Activated gamma-delta T cell treated with anti-CD3 and anti-CD28 coated beads, Interleukin-2, amount 50 U/mL, for 16 hours (primary cell): ENCODE data around the gene PARP9.
"Not testable (repeated sequence)": the region's sequence is repeated elsewhere in the genome, so short reads cannot be mapped to it uniquely, and the experiment has no call there.

Source experiments
- DNase-seq: peaks from one replicate; pipeline ENCODE4 v3.0.0-alpha.2; 2020; ENCODE audit warnings: low read depth

Gene PARP9

DNA sequence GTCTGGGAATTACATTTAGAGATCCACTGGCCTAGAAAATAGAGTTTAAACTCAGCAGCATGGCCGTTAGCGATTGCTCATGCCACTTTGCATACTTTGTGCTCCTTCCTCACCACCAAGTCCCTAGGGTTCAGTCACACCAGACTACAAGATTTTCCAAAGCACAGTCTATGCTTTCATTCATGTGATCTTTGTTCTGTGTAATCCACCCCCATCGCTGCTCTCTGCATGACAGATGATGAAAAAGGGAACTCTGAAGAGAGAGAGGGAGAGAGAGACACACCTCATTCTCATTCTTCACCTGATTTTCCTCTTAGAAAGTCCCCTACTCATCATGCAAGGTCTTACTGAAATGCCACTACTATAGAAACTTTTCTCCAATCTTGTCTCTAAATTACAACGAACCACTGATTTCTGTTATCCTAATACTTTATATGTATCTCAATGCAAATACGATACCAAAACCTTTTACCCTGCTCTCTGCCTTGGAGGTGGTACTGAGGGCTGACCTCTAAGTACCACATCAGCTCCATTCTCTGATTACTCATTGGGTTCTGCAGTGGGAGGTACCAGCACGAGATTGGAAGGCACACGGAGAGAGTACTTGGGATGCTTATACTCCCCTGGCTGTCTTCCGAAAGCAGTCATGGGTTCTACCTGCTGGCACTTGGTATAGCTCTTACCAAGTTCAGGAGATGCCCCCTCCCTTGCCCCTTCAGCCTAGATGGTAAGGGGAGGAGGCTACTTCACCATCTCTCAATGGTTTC, 12.3 kb upstream of the PARP9 start:
- no peak for DNase-seq

DNA sequence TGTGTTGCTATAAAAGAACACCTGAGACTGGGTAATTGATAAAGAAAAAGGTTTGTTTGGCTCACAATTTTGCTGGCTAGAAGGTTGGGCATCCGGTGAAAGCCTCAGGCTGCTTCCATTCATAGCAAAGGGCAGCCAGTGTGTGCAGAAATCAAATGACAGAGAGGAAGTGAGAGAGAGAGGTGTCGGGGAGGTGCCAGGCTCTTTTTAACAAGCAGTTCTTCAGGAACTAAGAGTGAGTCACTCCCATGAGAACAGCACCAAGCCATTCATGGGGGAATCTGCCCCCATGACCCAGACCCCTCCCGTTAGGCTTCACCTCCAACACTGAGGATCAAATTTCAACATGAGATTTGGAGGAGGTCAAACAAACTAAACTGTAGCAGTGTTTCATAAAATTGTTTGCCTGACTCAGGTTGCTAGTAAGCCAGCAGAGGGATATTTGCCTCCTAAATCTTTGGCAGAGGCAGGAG, 8.9 kb upstream of the PARP9 start:
- no peak for DNase-seq

DNA sequence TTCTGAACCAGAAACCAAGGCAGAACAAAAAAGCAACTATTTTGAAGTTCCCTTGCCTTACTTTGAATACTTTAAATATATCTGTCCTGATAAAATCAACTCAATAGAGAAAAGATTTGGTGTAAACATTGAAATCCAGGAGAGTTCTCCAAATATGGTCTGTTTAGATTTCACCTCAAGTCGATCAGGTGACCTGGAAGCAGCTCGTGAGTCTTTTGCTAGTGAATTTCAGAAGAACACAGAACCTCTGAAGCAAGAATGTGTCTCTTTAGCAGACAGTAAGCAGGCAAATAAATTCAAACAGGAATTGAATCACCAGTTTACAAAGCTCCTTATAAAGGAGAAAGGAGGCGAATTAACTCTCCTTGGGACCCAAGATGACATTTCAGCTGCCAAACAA, 4.7 kb upstream of the PARP9 start:
- DNase-seq: no peak

DNA sequence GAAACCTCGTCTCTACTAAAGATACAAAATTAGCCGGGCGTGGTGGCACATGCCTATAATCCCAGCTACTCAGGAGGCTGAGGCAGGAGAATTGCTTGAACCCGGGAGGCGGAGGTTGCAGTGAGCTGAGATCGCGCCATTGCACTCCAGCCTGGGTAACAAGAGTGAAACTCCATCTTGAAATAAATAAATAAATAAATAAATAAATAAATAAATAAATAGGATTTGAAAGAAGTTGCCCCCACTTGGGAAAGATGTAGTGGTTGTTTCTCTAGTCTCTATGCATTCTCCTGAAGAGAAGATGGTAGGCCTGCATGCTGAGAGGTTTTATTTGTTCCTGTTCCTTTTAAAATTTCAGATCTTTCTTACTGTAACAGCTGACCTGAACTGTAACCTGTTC, 4.0 kb upstream of the PARP9 start:
- DNase-seq: not testable (repeated sequence)

DNA sequence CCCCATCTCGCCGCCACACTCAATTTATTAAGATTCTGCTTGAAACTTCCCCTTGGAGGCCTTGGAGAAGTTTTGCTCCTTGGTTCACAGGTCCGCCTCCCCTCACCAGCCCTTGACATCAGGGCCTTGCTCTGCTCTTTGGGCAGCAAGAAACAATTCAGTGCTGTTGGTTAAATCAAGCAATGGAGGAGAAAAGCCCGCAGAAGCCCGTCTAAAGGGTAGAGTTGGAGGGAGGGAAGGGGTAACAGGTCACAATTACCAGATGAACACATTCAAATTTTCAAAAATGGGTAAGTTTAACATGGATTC, 429 bp downstream of the PARP9 start:
- DNase-seq: no peak

DNA sequence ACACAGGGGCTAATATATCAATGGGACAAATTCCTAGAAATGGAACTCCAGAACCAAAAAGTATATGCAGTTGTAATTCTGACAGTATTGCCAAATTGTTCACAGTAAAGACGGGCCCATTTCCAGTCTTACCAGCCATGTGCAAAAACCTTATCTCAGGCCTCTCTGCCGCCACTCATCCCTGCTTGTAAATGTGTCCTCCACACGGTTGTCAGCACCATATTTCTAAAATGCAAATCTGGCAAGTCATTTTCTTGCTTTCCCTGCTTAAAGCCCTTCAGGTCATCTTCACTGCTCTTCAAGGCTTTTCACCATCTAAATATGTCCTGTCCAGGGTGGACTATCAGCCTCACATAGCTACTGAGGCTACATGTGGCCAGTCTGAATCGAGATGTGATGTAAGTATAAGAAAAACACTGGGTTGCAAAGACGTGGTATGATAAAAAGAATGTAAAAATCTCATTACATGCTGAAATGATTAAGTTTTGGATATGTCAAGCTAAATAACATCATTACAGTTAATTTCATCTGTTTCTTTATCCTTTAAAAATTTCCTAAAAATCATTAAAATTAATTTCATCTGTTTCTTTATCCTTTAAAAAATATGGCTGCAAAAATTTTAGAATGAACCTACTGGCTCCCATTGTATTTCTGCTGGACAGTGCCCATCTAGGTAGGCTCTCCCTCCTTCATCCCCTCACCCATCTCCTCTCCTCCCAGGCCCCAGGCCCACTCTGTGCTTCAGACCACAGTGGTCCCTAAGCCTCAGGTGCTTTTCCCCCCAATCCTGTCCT, 980 bp downstream of the PARP9 start:
- no peak for DNase-seq

DNA sequence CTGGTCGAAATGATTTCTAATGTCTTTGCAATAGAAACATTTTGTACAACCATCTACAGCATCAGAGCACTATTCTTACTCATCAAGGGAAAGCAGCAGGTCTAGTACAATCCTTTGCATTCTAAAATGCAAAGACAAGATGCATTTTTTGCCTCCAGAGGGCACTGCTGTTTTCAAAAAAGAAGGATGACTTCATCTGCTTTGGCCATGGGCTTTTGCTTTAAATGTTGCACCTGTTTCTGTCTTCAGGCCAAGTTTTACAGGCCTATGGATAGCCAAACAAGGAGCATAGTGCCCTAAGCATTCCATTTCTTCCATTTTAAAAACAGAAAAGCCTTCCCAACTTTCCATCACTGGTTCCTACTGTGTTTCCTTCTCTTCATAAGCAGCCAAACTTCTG, 3.4 kb downstream of the PARP9 start:
- DNase-seq: peak; percentile 48

DNA sequence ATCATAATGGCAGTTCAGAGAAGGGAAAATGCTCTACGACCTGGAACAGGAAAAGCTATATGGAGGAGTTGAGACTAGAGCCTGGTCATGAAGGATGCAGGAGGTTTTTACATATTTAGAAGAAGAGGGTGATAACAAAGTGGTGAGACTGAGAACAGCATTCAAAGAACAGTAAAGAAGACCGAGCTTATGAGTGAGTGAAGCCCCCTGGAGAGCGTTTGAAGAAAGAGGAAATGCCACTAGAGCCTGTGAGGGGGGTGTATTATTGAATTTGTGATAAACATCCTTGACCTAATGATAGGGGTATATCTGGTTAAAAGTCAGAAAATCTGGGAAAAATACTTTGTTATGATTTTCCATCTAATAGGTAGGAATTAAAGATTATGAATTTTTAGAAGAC, 4.2 kb downstream of the PARP9 start:
- DNase-seq: no peak

DNA sequence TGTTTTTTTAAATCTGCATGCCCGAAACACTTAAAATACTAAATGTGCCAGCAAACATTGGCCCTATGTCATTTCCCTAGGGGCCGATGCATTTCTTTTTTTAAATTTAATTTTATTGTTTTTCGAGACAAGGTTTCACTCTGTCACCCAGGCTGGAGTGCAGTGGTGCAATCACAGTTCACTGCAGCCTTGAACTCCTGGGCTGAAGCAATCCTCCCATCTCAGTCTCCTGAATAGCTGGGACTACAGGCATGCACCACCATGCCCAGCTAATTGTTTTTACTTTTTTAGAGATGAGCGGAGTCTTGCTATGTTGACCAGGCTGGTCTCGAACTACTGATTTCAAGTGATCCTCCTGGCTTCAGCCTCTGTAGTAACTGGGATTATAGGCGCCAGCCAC, 5.5 kb downstream of the PARP9 start:
- no peak for DNase-seq

DNA sequence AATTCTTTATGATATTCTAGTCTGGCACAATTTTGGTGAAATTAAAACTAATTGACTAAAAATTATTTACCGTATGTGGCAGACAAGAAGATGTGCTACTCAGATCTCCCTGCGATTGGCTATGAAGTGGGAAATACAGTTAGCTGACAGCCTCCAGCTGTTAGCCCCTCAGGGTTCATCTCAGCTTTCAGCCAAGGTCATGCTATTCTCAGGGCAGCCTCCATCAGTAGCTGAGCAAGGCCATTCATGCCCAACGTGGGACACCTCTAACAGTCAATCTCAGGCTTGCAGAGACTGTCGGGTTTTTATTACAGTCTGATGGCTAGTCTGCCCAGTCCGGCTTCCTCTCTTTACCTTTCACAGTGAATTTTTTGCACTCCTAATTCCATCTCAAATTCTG, 6.7 kb downstream of the PARP9 start:
- no peak for DNase-seq

DNA sequence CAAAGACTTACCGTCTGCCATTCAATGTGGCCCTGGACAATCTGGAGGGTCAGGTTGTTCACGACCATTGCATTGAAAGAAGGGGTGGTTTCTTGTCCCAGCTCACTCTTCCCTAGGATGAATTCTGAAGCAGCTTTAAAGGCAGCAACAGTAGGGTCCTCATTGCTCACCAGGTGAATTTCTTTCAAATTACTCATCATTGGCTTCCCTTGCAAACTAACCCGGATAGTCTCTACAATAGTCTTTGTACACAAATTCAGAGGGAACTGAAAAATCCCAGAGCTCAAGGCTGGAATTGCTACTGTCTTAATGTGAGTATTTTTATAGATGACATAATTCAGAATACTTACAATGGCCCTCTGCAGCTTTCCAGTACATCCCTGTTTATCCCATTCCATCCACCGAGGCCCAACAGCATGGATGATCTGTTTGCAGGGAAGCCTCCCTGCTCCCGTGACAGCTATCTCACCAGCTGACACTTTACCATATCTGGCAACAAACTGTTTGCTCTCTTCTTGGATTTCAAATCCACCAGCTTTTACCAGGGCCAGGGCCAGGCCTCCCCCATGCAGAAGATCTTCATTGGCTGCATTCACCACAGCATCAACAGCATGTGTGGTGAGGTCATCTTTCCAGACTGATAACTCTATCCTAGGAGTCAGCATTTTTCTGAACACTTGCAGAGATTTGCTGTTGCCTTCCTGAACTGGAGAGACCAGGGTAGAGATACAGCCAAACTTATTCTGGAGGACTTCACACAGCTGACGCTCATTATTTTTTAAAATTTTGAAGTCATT, 8.6 kb downstream of the PARP9 start:
- no peak for DNase-seq

DNA sequence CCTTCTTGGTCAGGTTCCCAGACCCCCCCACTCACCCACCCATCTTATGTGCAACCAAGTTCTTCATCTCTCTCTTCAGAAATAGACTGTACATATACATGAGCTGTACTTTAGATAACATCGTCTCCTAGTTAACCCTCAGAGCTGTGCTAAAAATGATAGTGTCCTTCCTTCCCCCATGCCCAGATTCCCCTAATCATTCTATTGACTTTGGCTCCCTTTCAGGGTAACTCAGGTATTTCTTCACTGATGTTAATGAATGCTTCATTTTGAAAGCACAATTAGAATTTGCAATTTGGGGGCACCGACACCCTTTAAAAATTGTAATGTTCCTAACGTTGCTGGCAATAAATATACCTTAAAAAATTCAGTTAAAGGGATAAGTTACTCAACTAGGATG, 10.9 kb downstream of the PARP9 start:
- no peak for DNase-seq

DNA sequence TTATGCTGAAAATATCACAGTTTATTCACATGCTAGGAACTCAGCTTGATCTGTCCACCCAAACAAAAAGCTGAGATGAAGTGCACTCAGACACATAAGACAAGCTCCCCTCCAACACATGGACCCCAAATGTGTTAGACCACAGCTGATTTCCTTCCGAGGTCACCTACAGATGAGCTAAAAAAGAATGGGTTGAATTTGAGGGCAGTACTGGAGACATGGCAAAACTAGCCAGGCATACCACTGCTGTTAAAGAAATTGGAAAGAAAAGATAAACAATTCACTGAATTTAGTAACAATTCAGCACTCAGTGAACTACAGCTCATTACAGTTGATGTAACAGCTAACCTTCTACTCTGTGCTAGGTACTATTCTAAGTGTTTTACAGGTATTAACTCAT, 15.5 kb downstream of the PARP9 start:
- DNase-seq: no peak

DNA sequence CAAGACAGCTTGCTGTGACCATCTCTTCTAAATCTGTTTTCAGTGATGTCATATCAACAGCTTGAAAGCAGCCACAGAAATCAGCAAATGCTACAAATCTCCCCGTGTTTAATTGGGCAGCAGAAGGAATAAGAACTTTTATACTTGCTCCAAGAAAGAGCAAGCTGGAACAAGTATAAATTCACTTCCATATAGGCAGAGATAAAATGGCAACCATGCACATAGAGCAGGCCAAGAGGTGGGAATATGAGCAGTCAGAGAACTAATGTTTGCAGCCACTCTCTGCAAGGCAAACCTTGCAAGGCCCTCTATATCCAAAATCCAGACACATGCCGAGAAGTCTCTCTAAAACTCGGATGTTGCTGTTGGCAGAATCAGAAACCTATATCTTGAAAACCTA, 16.0 kb downstream of the PARP9 start:
- DNase-seq: no peak

DNA sequence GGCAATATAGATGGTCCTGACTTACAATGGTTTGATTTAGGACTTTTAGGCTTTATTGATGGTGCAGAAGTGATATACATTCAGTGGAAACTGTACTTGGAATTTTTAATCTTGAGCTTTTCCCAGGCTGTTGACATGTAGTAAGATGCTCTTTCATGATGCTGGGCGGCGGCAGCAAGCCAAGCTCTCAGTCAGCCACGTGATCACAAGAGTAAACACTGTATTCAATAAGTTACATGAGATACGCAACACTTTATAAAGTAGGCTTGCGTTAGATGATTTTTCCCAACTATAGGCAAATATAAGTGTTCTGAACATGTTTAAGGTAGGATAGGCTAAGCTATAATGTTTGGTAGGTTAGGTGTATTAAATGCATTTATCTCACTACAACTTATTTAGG, 17.9 kb downstream of the PARP9 start:
- no peak for DNase-seq

DNA sequence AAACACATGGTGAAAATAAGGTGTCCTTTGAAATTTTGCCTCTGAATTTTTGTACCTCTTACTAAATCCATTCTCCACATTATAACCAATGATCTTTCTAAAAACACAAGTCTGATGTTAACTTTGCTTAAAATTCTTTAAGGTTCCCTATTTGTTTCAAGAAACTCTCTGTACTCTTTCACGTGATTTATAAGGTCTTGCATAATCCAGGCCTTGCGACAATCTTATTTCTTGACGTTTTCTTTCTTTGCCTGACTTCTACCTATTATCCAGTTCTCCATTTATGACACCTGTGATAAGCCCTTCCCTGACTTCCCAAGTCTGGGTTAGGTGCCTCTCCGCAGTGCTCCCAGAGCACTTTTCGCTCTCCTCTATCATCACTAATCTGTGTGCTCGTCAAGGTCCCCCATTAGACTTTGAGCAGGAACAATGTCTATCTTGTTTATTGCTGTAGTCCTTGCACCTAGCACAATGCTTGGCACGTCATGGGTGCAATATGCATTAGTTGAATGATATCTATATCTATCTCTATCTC, 25.1 kb downstream of the PARP9 start:
- no peak for DNase-seq

DNA sequence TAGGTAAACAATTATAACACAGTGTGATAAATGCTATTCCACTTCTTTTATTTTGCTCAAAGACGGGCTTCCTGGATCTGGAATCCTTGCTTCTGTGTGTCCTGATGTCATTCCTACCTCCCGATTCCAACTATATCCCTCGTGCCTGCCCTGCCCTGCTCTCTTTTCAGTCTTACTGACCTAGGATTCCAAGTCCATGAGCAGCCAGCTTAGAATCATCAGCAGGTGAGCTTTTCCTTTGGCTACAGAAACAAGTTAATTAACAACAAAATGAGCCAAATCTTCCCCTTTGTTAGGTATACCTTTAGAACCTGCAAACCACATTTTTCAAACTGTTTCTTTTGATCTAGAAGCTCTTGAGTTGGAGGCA, 27.5 kb downstream of the PARP9 start:
- DNase-seq: no peak

DNA sequence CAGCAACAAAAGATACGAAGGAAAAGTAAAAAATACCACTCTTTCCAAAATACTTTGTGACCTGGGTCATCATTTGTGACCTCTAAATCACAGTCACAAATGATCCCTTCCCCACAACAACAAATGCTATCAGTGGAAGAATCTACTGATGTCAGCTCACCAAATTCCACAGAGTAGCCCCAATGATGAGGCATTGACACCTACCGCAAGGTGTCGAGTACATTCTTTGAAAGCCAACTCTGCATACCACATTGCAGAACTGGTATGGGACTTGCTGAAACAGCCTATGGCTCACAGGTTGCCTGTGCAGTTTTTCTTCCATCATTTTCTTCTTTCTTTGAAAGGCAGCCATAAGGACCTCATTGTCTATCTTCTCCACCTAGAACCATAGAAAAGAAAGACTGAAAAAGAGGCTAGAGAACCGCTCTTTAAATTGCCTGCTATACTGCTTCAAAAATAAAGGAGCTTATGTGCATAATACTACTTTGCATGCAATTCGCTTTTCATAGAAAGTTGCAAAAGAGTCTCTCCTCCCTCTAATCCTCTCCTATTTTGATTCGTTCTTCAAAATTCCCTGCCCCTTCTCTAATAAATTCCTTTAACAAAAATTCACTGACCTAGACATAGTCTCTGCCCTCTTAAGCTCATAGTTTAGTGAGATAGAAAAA, 28.0 kb downstream of the PARP9 start:
- no peak for DNase-seq

DNA sequence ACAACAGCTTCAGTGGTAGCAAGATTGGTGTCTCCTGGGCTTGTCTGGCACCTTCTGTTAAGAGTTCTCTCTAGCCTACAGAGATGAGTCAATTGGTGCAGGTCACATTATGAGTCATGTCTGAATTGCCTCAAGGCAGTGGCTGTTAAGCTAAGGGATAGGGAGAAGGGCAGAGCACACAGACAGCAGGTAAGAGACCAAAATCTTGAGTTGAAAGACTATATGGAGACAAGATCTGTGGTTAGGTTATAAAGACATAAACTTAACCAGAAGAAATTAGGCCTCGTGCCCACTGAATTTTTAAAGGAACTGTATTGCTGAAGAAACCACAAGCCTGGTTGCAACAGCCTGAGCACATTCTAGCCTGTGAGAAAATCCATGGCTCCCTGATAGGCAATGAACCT, 30.2 kb downstream of the PARP9 start:
- no peak for DNase-seq

DNA sequence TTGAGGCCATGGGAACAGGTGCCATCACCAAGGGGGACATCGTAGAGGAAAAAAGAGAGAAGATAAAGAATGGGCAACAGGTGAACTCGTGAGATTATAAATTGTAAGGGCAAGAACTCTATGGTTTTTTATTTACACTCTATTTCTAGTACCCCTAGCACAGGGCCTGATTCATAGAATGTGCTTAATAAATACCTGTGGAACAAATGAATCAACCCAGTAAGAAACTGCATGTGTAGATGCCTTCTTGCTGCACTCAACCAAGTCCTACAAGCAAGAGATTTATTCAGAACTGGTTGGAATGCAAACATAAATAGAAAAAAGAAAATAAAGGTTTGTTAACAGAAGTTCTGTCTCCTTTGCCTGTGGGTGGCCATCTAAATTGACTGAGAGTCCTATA, 30.6 kb downstream of the PARP9 start:
- no peak for DNase-seq

DNA sequence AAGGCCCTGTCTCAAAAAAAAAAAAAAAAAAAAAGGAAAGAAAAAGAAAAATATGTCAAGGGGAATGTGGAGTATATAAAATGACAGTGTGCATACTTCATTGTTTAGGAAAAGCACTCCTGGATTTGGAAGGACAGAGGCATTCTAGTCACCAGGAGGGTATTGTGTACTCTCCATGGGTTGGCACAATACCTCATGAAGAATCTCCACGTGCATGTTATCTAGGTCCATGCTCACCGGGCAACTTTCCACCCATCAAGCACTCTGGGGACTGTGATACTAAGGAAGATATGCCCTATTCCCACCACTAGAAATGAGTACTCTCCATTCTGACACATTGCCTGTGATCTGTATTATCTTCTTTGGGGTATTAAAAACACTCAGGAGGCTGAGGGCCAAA, 33.9 kb downstream of the PARP9 start:
- no peak for DNase-seq

DNA sequence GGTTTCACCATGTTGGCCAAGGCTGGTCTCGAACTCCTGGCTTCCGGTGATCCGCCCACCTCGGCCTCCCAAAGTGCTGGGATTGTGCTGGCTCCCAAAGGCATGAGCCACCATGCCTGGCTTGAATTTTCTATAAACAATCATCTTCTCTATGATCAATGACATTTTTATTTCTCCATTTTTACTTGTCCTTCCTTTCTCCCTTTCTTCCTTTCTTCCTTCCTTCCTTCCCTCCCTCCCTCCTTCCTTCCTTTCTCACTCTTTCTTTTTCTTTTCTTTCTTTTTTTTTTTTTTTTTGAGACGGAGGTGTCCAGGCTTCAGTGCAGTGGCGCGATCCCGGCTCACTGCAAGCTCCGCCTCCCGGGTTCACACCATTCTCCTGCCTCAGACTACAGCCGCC, 40.8 kb downstream of the PARP9 start:
- no peak for DNase-seq
